GM06990 (cell line): ENCODE results near the gene NR3C1.

Experiments
- DNase-seq: peaks from one replicate; pipeline ENCODE4 v3.0.0-alpha.2; 2011; ENCODE audit not compliant: insufficient read length; ENCODE audit errors: extremely low read depth
- H3K27me3 ChIP-seq: replicated peaks from 2 replicates; pipeline ENCODE4 v1.6.0; 2011; ENCODE audit warnings: low read length; ENCODE audit not compliant: control insufficient read depth, insufficient read depth
- H3K36me3 ChIP-seq: 2 replicates; pipeline ENCODE4 v1.5.1; 2011; ENCODE audit warnings: low read length; ENCODE audit not compliant: control insufficient read depth, insufficient read depth
- H3K4me3 ChIP-seq: replicated peaks from 2 replicates; pipeline ENCODE4 v1.5.1; 2011; ENCODE audit warnings: low read depth, mild to moderate bottlenecking, control low read depth, low read length
- TF ChIP-seq, protein P1 (sequence below): IDR thresholded peaks from 2 replicates; pipeline ENCODE4 v1.5.1; 2011; ENCODE audit warnings: low read length, control low read depth, mild to moderate bottlenecking, inconsistent platforms; ENCODE audit not compliant: insufficient read depth, poor library complexity, severe bottlenecking

NR3C1 gene

DNA sequence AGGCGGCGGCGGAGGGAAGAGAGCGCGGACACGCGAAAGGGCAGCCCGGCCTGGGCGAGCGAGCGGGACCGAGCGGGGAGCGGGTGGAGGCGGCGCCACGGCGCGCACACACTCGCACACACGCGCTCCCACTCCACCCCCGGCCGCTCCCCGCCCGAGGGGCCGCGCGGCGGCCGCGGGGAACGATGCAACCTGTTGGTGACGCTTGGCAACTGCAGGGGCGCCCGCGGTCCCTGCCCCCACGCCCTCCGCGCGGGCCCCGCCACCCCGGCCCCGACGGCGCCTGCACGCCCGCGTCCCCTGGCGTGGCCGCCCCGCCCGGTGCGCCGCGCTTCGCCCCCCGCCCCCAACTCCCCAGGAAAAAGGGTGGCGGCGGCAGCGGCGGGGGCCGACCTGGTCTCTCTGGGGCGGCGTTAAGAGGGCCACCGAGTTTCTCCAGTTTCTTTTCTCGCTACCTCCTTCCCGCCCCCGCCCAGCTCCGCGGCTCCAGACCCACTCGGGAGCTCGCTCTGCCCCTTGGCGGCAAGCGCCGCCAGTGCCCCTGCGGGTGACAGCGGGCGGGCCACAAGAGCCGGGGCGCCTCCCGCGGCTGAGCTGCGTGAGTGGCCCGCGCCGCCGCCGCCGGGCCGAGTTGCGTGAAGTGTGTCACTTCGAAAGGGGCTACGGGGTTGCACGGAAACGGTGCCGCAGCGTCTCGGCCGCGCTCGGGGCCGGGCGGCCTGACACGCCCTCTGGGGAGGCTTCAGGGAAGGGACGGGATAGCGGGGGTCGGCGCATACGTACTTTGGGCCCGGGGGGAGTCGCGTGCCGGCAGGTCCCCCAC, at the start of gene NR3C1:
NR3C1 (minus strand) TSS at position 94 of the 823 bp plus-strand sequence. CDS start 2,847 bp downstream, outside the sequence.
- no peaks in the 10 kb centered on the region for H3K27me3 ChIP-seq
- peaks cover 8% of the 10 kb centered on the region for H3K36me3 ChIP-seq
- TF ChIP-seq, protein P1, sequence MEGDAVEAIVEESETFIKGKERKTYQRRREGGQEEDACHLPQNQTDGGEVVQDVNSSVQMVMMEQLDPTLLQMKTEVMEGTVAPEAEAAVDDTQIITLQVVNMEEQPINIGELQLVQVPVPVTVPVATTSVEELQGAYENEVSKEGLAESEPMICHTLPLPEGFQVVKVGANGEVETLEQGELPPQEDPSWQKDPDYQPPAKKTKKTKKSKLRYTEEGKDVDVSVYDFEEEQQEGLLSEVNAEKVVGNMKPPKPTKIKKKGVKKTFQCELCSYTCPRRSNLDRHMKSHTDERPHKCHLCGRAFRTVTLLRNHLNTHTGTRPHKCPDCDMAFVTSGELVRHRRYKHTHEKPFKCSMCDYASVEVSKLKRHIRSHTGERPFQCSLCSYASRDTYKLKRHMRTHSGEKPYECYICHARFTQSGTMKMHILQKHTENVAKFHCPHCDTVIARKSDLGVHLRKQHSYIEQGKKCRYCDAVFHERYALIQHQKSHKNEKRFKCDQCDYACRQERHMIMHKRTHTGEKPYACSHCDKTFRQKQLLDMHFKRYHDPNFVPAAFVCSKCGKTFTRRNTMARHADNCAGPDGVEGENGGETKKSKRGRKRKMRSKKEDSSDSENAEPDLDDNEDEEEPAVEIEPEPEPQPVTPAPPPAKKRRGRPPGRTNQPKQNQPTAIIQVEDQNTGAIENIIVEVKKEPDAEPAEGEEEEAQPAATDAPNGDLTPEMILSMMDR = no peak
- peak within 1 kb of the TSS; percentile 94 for H3K4me3 ChIP-seq
- DNase-seq = peak; percentile 96

- Histone ChIP-seq H3K36me3 (no peaks in the 10 kb centered on the region), H3K27me3 (no peaks in the 10 kb centered on the region), H3K4me3 (no peak overlapping the region)
- TF ChIP-seq, protein P1 = no peak
- DNase-seq = no peak
These were observed 46.3 kb upstream of the NR3C1 start for GRCh38 chr5:143449772-143450171.

DNA sequence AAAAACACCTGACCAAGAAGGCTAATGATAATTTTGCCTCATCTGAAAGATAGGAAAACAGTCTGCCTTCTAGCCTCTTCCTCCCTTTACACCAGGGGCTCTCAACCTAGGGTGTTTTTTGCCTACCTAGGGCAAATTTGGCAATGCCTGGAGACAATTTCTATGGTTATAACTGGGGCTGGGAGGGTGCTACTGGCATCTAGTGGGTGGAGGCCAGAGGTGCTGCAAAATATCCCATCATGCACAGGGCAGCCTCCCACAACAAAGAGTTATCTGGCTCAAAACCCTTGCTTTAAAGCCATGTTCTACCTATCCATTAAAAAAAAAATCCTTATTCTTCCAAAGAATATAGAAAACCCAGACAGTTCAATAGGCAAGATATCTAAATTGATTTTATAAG, 45.0 kb upstream of the NR3C1 start:
- H3K36me3 ChIP-seq = no peaks in the 10 kb centered on the region
- H3K27me3 ChIP-seq = no peaks in the 10 kb centered on the region
- TF ChIP-seq, protein P1 = peak; percentile 34
- no peak overlapping the region for H3K4me3 ChIP-seq
- no peak for DNase-seq

GRCh38 chr5:143447983-143448382, 44.5 kb upstream of the NR3C1 start:
- Histone ChIP-seq H3K4me3 (no peak overlapping the region), H3K36me3 (no peaks in the 10 kb centered on the region), H3K27me3 (no peaks in the 10 kb centered on the region)
- no peak for DNase-seq
- TF ChIP-seq, protein P1 = no peak

DNA sequence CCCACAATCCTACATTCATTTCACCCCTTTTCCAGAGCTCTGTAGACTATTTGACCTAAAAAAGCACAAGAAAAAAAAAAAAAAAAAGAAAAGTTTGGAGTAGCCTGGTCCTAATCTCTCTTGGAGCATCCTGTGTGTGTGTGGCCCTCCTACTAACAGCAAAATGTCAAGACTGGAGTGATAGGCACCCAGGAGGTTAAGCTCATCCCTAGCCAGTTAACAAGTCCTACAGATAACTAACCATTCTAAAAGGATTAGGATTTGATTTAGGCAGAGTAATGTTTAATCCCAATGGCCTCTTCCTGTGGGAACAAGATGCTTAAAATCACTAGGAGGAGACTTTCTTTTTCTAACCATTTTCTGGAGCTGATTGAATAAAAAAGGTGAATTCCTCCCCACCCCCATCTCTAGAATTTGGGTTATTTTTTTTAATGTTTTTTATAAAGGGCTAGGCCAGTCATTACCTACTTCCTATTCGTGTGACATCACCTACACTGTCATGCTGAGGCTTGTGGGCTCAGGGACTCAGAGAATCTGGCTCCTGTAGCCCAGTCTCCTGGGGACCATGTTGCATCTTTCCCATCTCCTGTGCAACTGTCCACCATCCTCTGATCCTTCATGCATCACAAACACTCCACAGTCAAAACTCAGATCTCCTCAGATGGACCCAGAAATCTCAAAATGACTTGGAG, 43.2 kb upstream of the NR3C1 start:
- H3K36me3 ChIP-seq = no peaks in the 10 kb centered on the region
- TF ChIP-seq, protein P1 = no peak

More for the DNA sequence above, 43.2 kb upstream of the NR3C1 start:
- no peak overlapping the region for H3K4me3 ChIP-seq
- no peak for DNase-seq
- no peaks in the 10 kb centered on the region for H3K27me3 ChIP-seq
